H9 (cell line): Measurements from ENCODE around the gene VSTM2L. TPM values are rescaled to one million over a fixed set of nuclear protein-coding genes. Genes with fewer than 3 reads are reported as not detected.

ENCODE experiments used
- DNase-seq: peaks from one replicate; pipeline ENCODE4 v3.0.0-alpha.2; 2017
- H2AFZ ChIP-seq: one replicate; pipeline ENCODE4 v1.6.1; 2013; ENCODE audit warnings: mild to moderate bottlenecking, low read length, control low read depth, moderate library complexity
- H2AK5ac ChIP-seq: 2 replicates; pipeline ENCODE4 v1.6.1; 2013; ENCODE audit warnings: low read length, control low read depth, mixed read lengths; ENCODE audit not compliant: insufficient read length
- H2BK120ac ChIP-seq: one replicate; pipeline ENCODE4 v1.6.1; 2013; ENCODE audit warnings: low read depth, mild to moderate bottlenecking, low read length, control low read depth, inconsistent platforms; ENCODE audit not compliant: poor library complexity, severe bottlenecking
- H2BK12ac ChIP-seq: 2 replicates; pipeline ENCODE4 v1.6.1; 2013; ENCODE audit warnings: low read length, control low read depth, mixed read lengths, low read depth; ENCODE audit not compliant: insufficient read length
- H2BK15ac ChIP-seq: 2 replicates; pipeline ENCODE4 v1.6.1; 2013; ENCODE audit warnings: low read depth, low read length, control low read depth
- H2BK20ac ChIP-seq: one replicate; pipeline ENCODE4 v1.6.1; 2013; ENCODE audit warnings: low read depth, mild to moderate bottlenecking, low read length, control low read depth, inconsistent platforms; ENCODE audit not compliant: poor library complexity, severe bottlenecking
- H2BK5ac ChIP-seq: 2 replicates; pipeline ENCODE4 v1.6.1; 2013; ENCODE audit warnings: low read length, control low read depth, mixed read lengths; ENCODE audit not compliant: insufficient read length
- H3K14ac ChIP-seq: 2 replicates; pipeline ENCODE4 v1.6.1; 2013; ENCODE audit warnings: low read length, control low read depth; ENCODE audit not compliant: insufficient read depth
- H3K18ac ChIP-seq: 2 replicates; pipeline ENCODE4 v1.6.1; 2013; ENCODE audit warnings: low read depth, mild to moderate bottlenecking, mixed read lengths, low read length, control low read depth; ENCODE audit not compliant: insufficient read length
- H3K23ac ChIP-seq: 2 replicates; pipeline ENCODE4 v1.6.1; 2013; ENCODE audit warnings: low read length, control low read depth, mixed read lengths, low read depth; ENCODE audit not compliant: insufficient read length
- H3K23me2 ChIP-seq: 2 replicates; pipeline ENCODE4 v1.6.1; 2013; ENCODE audit warnings: low read depth, mild to moderate bottlenecking, mixed read lengths, low read length, control low read depth; ENCODE audit not compliant: insufficient read length, poor library complexity, severe bottlenecking
- H3K27ac ChIP-seq: 2 replicates; pipeline ENCODE4 v1.5.1; 2013; ENCODE audit warnings: low read length, control low read depth, mixed read lengths, low read depth; ENCODE audit not compliant: insufficient read length
- H3K27me3 ChIP-seq: 2 replicates; pipeline ENCODE4 v1.6.1; 2013; ENCODE audit warnings: low read length, control low read depth, inconsistent platforms; ENCODE audit not compliant: insufficient read depth
- H3K4ac ChIP-seq: 2 replicates; pipeline ENCODE4 v1.6.1; 2013; ENCODE audit warnings: low read depth, mild to moderate bottlenecking, control low read depth, inconsistent platforms, low read length, moderate library complexity
- H3K4me1 ChIP-seq: 2 replicates; pipeline ENCODE4 v1.6.1; 2013; ENCODE audit warnings: low read length, control low read depth, inconsistent platforms; ENCODE audit not compliant: insufficient read depth
- H3K4me2 ChIP-seq: 2 replicates; pipeline ENCODE4 v1.6.1; 2013; ENCODE audit warnings: low read length, control low read depth, mixed read lengths; ENCODE audit not compliant: insufficient read length, insufficient read depth
- H3K56ac ChIP-seq: 2 replicates; pipeline ENCODE4 v1.6.1; 2013; ENCODE audit warnings: low read depth, mild to moderate bottlenecking, mixed read lengths, low read length, control low read depth; ENCODE audit not compliant: insufficient read length
- H3K79me1 ChIP-seq: 2 replicates; pipeline ENCODE4 v1.6.1; 2013; ENCODE audit warnings: low read depth, mild to moderate bottlenecking, moderate library complexity, low read length, control low read depth, inconsistent platforms; ENCODE audit not compliant: insufficient read depth, poor library complexity, severe bottlenecking
- H3K79me2 ChIP-seq: 2 replicates; pipeline ENCODE4 v1.6.1; 2013; ENCODE audit warnings: low read length, control low read depth, inconsistent platforms; ENCODE audit not compliant: insufficient read depth
- H3K9ac ChIP-seq: 2 replicates; pipeline ENCODE4 v1.6.1; 2013; ENCODE audit warnings: low read length, control low read depth, mixed read lengths; ENCODE audit not compliant: insufficient read length; ENCODE audit errors: extremely low read depth
- H3K9me3 ChIP-seq: one replicate; pipeline ENCODE4 v1.6.1; 2013; ENCODE audit warnings: low read depth, low read length, inconsistent platforms; ENCODE audit not compliant: control insufficient read depth
- H3T11ph ChIP-seq: one replicate; pipeline ENCODE4 v1.6.1; 2013; ENCODE audit warnings: mild to moderate bottlenecking, low read length, control low read depth, inconsistent platforms
- H4K20me1 ChIP-seq: one replicate; pipeline ENCODE4 v1.6.1; 2013; ENCODE audit not compliant: control insufficient read depth, insufficient read length, insufficient read depth
- H4K5ac ChIP-seq: 2 replicates; pipeline ENCODE4 v1.6.1; 2013; ENCODE audit warnings: low read depth, mild to moderate bottlenecking, mixed read lengths, low read length, control low read depth; ENCODE audit not compliant: insufficient read length
- H4K8ac ChIP-seq: replicated peaks from 2 replicates; pipeline ENCODE4 v1.6.1; 2013; ENCODE audit warnings: low read length, control low read depth, mixed read lengths, low read depth; ENCODE audit not compliant: insufficient read length
- H4K91ac ChIP-seq: 2 replicates; pipeline ENCODE4 v1.6.1; 2013; ENCODE audit warnings: low read depth, mild to moderate bottlenecking, moderate library complexity, mixed read lengths, low read length, control low read depth; ENCODE audit not compliant: insufficient read length
- H3K27ac Mint-ChIP-seq, 3 experiments: 2 replicates in 2 of 3; 3 replicates in 1 of 3; pipeline ENCODE4 v1.8.0; 2020 to 2021; ENCODE audit warnings: mixed read lengths in 3 of 3, mild to moderate bottlenecking in 1 of 3, moderate library complexity in 1 of 3
- H3K27me3 Mint-ChIP-seq: 2 replicates; pipeline ENCODE4 v1.8.0; 2021; ENCODE audit warnings: low read depth, mild to moderate bottlenecking, moderate library complexity, mixed read lengths
- H3K36me3 Mint-ChIP-seq, 3 experiments: 2 replicates in 2 of 3; 3 replicates in 1 of 3; pipeline ENCODE4 v1.8.0; 2020 to 2021; ENCODE audit warnings: low read depth in 3 of 3, mixed read lengths in 3 of 3; ENCODE audit not compliant: insufficient read depth in 1 of 3
- H3K4me1 Mint-ChIP-seq, 2 experiments: 2 replicates each; pipeline ENCODE4 v1.8.0; 2020; ENCODE audit warnings: mixed read lengths in 2 of 2
- H3K4me3 Mint-ChIP-seq, 2 experiments: 2 replicates in 1 of 2; 3 replicates in 1 of 2; pipeline ENCODE4 v1.8.0; 2020 to 2021; ENCODE audit warnings: mild to moderate bottlenecking in 2 of 2, mixed read lengths in 2 of 2, moderate library complexity in 1 of 2
- H3K9me3 Mint-ChIP-seq, 2 experiments: 2 replicates in 1 of 2; 3 replicates in 1 of 2; pipeline ENCODE4 v1.8.0; 2020; ENCODE audit warnings: mild to moderate bottlenecking in 2 of 2, mixed read lengths in 2 of 2, moderate library complexity in 1 of 2
- WGBS: extraction: QIAGEN DNeasy Blood & Tissue Kit; methylation state at CpG from one replicate; pipeline ENCODE4 v1.1.7; 2013; ENCODE audit warnings: missing lambda C conversion rate, low lambda C conversion rate, mixed read lengths; ENCODE audit not compliant: insufficient read length; ENCODE audit errors: extremely low coverage; 5-methylcytosine and 5-hydroxymethylcytosine counted together
- total RNA-seq: library from RNA; stranded (reverse); gene quantifications from 2 replicates; pipeline ENCODE4 v1.2.1, GENCODE V29; 2021
- TF ChIP-seq, protein P1 (sequence below): fragments of 200-600 bp; sonication (generic); conservative IDR thresholded peaks from 3 replicates; pipeline ENCODE4 v1.8.0; 2021; ENCODE audit warnings: antibody characterized with exemption, mild to moderate bottlenecking

Gene VSTM2L
- total RNA-seq, 1 experiment from 2014 or later = 2.1 TPM

DNA sequence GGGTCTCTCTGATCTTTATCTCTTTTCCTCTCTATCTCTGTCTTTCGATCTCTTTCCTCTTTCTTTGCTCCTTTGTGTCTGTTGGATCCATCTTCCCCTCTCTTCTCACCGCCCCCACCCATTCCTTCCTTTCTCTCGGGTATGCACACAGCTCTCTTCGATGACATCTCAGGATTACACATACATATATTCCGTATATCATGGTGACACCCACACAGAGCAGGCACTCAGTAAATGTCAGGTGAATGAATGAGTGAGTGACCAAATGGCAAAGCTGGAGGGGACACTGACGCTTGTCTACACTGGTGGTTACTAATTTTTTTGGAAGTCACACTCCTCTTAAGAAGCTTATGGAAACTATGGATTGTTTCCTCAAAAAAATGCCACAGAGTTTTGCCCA is 9.9 kb downstream of the VSTM2L start:
- H3K4me1 ChIP-seq = peaks cover 4% of the 10 kb centered on the region; the same call in 1 of the 2 replicates
- no peak overlapping the region for H2BK20ac ChIP-seq
- no peak overlapping the region for H2AK5ac ChIP-seq
- H3K23ac ChIP-seq = no peak overlapping the region
- H3K4me2 ChIP-seq = no peak overlapping the region
- H3K4ac ChIP-seq = no peak overlapping the region
- H2BK15ac ChIP-seq = no peak overlapping the region
- H3K18ac ChIP-seq = no peak overlapping the region
- H3K27ac ChIP-seq = no peak overlapping the region
- Mint-ChIP-seq H3K27me3 (peaks cover 48% of the 10 kb centered on the region), H3K27ac (no peak overlapping the region), H3K4me3 (no peak overlapping the region; a peak in 1 of 5 replicates), H3K36me3 (no peaks in the 10 kb centered on the region), H3K4me1 (peaks cover 51 to 65% of the 10 kb centered on the region in 2 experiments), H3K9me3 (no peaks in the 10 kb centered on the region)
- WGBS = no CpG with 5 or more reads among the region's 6 CpGs
- DNase-seq = no peak
- no peak overlapping the region for H2BK5ac ChIP-seq
- no peak overlapping the region for H2BK12ac ChIP-seq
- TF ChIP-seq, protein P1, sequence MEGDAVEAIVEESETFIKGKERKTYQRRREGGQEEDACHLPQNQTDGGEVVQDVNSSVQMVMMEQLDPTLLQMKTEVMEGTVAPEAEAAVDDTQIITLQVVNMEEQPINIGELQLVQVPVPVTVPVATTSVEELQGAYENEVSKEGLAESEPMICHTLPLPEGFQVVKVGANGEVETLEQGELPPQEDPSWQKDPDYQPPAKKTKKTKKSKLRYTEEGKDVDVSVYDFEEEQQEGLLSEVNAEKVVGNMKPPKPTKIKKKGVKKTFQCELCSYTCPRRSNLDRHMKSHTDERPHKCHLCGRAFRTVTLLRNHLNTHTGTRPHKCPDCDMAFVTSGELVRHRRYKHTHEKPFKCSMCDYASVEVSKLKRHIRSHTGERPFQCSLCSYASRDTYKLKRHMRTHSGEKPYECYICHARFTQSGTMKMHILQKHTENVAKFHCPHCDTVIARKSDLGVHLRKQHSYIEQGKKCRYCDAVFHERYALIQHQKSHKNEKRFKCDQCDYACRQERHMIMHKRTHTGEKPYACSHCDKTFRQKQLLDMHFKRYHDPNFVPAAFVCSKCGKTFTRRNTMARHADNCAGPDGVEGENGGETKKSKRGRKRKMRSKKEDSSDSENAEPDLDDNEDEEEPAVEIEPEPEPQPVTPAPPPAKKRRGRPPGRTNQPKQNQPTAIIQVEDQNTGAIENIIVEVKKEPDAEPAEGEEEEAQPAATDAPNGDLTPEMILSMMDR = no peak
- H3K14ac ChIP-seq = no peak overlapping the region
- no peaks in the 10 kb centered on the region for H3K79me2 ChIP-seq
- no peaks in the 10 kb centered on the region for H3K79me1 ChIP-seq
- H3K56ac ChIP-seq = no peak overlapping the region
- H3K9me3 ChIP-seq = no peaks in the 10 kb centered on the region
- H4K91ac ChIP-seq = no peak overlapping the region
- no peak overlapping the region for H3T11ph ChIP-seq
- no peak overlapping the region for H2AFZ ChIP-seq
- H4K20me1 ChIP-seq = no peaks in the 10 kb centered on the region
- H4K5ac ChIP-seq = no peak overlapping the region
- no peaks in the 10 kb centered on the region; the same call in 1 of the 2 replicates for H3K27me3 ChIP-seq
- no peak overlapping the region for H3K9ac ChIP-seq
- no peak overlapping the region for H2BK120ac ChIP-seq
- H3K23me2 ChIP-seq = peaks cover 11% of the 10 kb centered on the region
- H4K8ac ChIP-seq = no peak overlapping the region
